Astrocyte of the cerebellum (primary cell): ENCODE measurements around the gene MSH3.
"Not testable (repeated sequence)": the region's sequence is repeated elsewhere in the genome, so short reads cannot be mapped to it uniquely, and the experiment has no call there.

Source experiments
- DNase-seq: peaks from one replicate; pipeline ENCODE4 v3.0.0-alpha.2; 2011; ENCODE audit warnings: low read depth
- H3K4me3 ChIP-seq: 2 replicates; pipeline ENCODE4 v1.5.1; 2011; ENCODE audit warnings: mild to moderate bottlenecking, low read depth, low read length, moderate library complexity
- CTCF ChIP-seq: IDR thresholded peaks from 2 replicates; pipeline ENCODE4 v1.5.1; 2012; ENCODE audit warnings: low read length, low read depth, moderate library complexity, mild to moderate bottlenecking; ENCODE audit errors: missing control alignments
- in situ Hi-C: cut with HindIII; loops from 2 replicates; pipeline ENCODE4 v1.10.0; 2017; ENCODE audit warnings: low sequenced_read_pairs

Gene MSH3

GRCh38 chr5:80825786-80826460, 171.5 kb downstream of the MSH3 start:
- H3K4me3 ChIP-seq: no peak overlapping the region
- in situ Hi-C loops: no loop called here
- no peak for TF ChIP-seq CTCF
- no peak for DNase-seq

DNA sequence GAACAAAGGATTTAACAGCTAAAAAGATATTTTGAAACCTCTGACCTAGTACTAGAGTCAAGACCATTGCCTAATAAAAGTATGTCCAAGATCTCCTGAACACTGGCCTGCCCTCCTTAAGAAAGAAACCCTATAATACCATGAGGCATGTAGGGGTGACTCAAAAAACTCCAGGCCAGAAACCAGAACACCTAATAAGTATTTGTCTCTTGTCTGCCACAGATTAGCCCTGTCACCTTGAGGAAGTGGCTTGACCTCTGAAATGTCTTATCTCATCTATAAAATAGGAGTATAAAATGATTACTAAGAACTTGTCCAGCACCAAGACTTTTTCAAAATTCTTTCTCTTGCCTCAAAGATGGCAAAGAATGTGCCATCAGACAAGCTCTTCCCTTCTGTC, 180.3 kb downstream of the MSH3 start:
- no peak for DNase-seq
- no peak overlapping the region for H3K4me3 ChIP-seq
- TF ChIP-seq CTCF: no peak
- in situ Hi-C loops: no loop called here

DNA sequence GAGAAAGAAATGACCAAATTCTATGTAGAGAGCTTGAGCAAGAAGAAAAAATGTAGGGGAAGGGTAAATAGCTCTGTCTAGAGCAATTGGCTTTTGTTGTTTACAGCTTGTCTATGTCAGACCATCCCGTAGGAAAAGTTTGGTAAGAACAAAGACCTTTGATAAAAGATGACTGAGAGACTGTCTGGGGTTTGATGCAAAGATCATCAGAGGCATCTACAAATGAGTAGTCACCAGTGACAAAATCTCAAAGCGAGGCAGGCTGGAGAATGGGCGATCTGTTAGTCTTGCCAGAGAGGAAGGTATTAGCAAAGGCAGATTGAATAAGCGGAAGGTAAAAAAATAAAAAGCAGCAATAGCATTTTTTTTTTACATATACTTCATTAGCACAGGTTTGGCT, 180.7 kb downstream of the MSH3 start:
- no peak overlapping the region for H3K4me3 ChIP-seq
- DNase-seq: no peak
- TF ChIP-seq CTCF: no peak
- in situ Hi-C loops: no loop called here

DNA sequence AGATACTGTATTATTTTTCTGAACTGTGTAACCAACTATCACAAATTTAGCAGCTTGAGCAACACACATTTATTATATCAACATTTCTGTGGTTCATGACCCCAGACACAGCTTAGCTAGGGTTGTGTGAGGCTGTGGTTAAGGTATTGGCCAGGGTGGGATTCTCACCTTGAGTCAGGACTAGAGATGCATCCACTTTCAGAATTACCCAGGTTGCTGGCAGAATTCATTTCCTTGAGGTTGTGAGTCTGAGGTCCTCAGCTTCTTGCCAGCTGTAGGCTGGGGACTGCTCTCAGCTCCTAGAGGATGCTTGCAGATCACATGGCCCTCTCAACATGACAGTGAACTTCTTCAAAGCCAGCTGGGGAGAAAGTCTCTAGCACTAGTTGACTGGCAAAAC, 183.2 kb downstream of the MSH3 start:
- DNase-seq: no peak
- no peak for TF ChIP-seq CTCF
- no peak overlapping the region for H3K4me3 ChIP-seq
- in situ Hi-C loops: no loop called here

- H3K4me3 ChIP-seq, in situ Hi-C loops, DNase-seq: not testable (repeated sequence)
These were observed 186.8 kb downstream of the MSH3 start for GRCh38 chr5:80841026-80841797.

DNA sequence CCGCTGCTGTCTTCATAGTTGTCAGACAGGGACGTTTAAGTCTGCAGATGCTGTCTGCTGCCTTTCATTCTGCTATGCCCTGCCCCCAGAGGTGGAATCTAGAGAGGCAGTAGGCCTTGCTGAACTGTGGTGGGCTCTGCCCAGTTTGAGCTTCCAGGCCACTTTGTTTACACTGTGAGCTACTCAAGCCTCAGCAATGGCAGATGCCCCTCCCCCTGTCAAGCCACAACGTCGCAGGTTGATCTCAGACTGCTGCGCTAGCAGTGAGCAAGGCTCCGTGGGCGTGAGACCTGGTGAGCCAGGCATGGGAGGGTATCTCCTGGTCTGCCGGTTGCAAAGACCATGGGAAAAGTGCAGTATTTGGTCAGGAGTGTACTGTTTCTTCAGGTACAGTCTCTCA, 192.0 kb downstream of the MSH3 start:
- H3K4me3 ChIP-seq, DNase-seq, in situ Hi-C loops: not testable (repeated sequence)

GRCh38 chr5:80850168-80850567, 195.7 kb downstream of the MSH3 start:
- DNase-seq, in situ Hi-C loops: not testable (repeated sequence)

More at GRCh38 chr5:80850168-80850567, 195.7 kb downstream of the MSH3 start:
- H3K4me3 ChIP-seq: not testable (repeated sequence)
